PC-9 (cell line): ENCODE measurements around the gene ST8SIA1.

Source experiments
- EZH2 ChIP-seq: fragments of 200-600 bp; sonication (generic); IDR thresholded peaks from 2 replicates; pipeline ENCODE4 v1.8.0; 2017; ENCODE audit warnings: antibody characterized with exemption, low read depth
- TF ChIP-seq, protein P1 (sequence below): fragments of 200-600 bp; sonication (generic); conservative IDR thresholded peaks from 2 replicates; pipeline ENCODE4 v1.6.1; 2017; ENCODE audit warnings: mixed run types, antibody characterized with exemption, mild to moderate bottlenecking, moderate library complexity

- TF ChIP-seq, protein P1, sequence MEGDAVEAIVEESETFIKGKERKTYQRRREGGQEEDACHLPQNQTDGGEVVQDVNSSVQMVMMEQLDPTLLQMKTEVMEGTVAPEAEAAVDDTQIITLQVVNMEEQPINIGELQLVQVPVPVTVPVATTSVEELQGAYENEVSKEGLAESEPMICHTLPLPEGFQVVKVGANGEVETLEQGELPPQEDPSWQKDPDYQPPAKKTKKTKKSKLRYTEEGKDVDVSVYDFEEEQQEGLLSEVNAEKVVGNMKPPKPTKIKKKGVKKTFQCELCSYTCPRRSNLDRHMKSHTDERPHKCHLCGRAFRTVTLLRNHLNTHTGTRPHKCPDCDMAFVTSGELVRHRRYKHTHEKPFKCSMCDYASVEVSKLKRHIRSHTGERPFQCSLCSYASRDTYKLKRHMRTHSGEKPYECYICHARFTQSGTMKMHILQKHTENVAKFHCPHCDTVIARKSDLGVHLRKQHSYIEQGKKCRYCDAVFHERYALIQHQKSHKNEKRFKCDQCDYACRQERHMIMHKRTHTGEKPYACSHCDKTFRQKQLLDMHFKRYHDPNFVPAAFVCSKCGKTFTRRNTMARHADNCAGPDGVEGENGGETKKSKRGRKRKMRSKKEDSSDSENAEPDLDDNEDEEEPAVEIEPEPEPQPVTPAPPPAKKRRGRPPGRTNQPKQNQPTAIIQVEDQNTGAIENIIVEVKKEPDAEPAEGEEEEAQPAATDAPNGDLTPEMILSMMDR: no peak
- TF ChIP-seq EZH2: no peak
Observed at GRCh38 chr12:22256041-22256441, 78.5 kb downstream of the ST8SIA1 start.
